IMR-90 (cell line): ENCODE results near the gene ANKRD27. TPM values are rescaled to one million over a fixed set of nuclear protein-coding genes. Genes with fewer than 3 reads are reported as not detected.

Source experiments
- ATAC-seq: fragments of 200-7000 bp; cut with Tn5 transposase; 2 replicates; pipeline ENCODE4 v1.9.1; 2020; ENCODE audit warnings: low read depth, mild to moderate bottlenecking, moderate library complexity
- BruUV-seq: library from RNA; stranded (reverse); fragments of 400-500 nt; replicated peaks from 2 replicates; lab custom pipeline; 2021; lab: Mats Ljungman, UMichigan
- CTCF ChIA-PET: fragments of 300-600 bp; formaldehyde crosslinking; extraction: SDS; loops from one replicate; lab custom pipeline; 2021; ENCODE audit warnings: antibody characterized with exemption; lab: Yijun Ruan, JAX
- POLR2A ChIA-PET: fragments of 300-600 bp; sonication (Branson Sonifier 250); formaldehyde crosslinking; loops from one replicate; lab custom pipeline; 2022; ENCODE audit warnings: antibody characterized with exemption; ENCODE audit not compliant: unreplicated experiment; lab: Charles Lee
- DNase-seq: peaks from one replicate; pipeline ENCODE4 v3.0.0; 2013
- H2AFZ ChIP-seq: replicated peaks from 2 replicates; pipeline ENCODE3; 2013; ENCODE audit warnings: low read length, mild to moderate bottlenecking; ENCODE audit not compliant: poor library complexity
- H2AK5ac ChIP-seq: 2 replicates; pipeline ENCODE4 v1.6.1; 2013; ENCODE audit warnings: low read depth, low read length, inconsistent platforms
- H2AK9ac ChIP-seq: replicated peaks from 2 replicates; pipeline ENCODE3; 2013; ENCODE audit warnings: mild to moderate bottlenecking, low read depth, low read length, moderate library complexity; ENCODE audit not compliant: poor library complexity
- H2BK120ac ChIP-seq: 2 replicates; pipeline ENCODE4 v1.6.1; 2013; ENCODE audit warnings: low read depth, low read length, inconsistent platforms
- H2BK15ac ChIP-seq: 3 replicates; pipeline ENCODE4 v1.6.1; 2013; ENCODE audit warnings: low read depth, low read length, inconsistent platforms
- H2BK20ac ChIP-seq: 2 replicates; pipeline ENCODE4 v1.6.1; 2013; ENCODE audit warnings: low read depth, mild to moderate bottlenecking, inconsistent platforms, low read length, moderate library complexity
- H2BK5ac ChIP-seq: 2 replicates; pipeline ENCODE4 v1.6.1; 2013; ENCODE audit warnings: mild to moderate bottlenecking, low read depth, low read length, inconsistent platforms; ENCODE audit not compliant: poor library complexity, severe bottlenecking
- H3K14ac ChIP-seq: replicated peaks from 2 replicates; pipeline ENCODE4 v1.6.1; 2013; ENCODE audit warnings: low read depth, low read length, inconsistent platforms
- H3K18ac ChIP-seq: 2 replicates; pipeline ENCODE4 v1.6.1; 2013; ENCODE audit warnings: low read depth, low read length, control low read depth
- H3K23ac ChIP-seq: 2 replicates; pipeline ENCODE4 v1.6.1; 2013; ENCODE audit warnings: low read depth, low read length, inconsistent platforms
- H3K27ac ChIP-seq: 2 replicates; pipeline ENCODE4 v1.5.1; 2013; ENCODE audit warnings: mild to moderate bottlenecking, control low read depth, low read length; ENCODE audit not compliant: insufficient read depth
- H3K27me3 ChIP-seq: 2 replicates; pipeline ENCODE4 v1.6.1; 2013; ENCODE audit warnings: low read length; ENCODE audit not compliant: control insufficient read depth, insufficient read depth
- H3K36me3 ChIP-seq: 2 replicates; pipeline ENCODE4 v1.6.1; 2013; ENCODE audit warnings: low read length, mixed read lengths; ENCODE audit not compliant: control insufficient read depth, insufficient read depth
- H3K4ac ChIP-seq: 2 replicates; pipeline ENCODE4 v1.6.1; 2013; ENCODE audit warnings: low read depth, low read length, inconsistent platforms
- H3K4me1 ChIP-seq: 2 replicates; pipeline ENCODE4 v1.6.1; 2013; ENCODE audit warnings: low read length, mixed read lengths; ENCODE audit not compliant: control insufficient read depth, insufficient read depth
- H3K4me2 ChIP-seq: 2 replicates; pipeline ENCODE4 v1.6.1; 2013; ENCODE audit warnings: low read depth, mild to moderate bottlenecking, control low read depth, low read length, moderate library complexity
- H3K4me3 ChIP-seq: 2 replicates; pipeline ENCODE4 v1.5.1; 2013; ENCODE audit warnings: low read depth, mild to moderate bottlenecking, control low read depth, low read length, moderate library complexity; ENCODE audit not compliant: insufficient read depth
- H3K56ac ChIP-seq: 2 replicates; pipeline ENCODE4 v1.6.1; 2013; ENCODE audit warnings: low read length, inconsistent platforms; ENCODE audit not compliant: insufficient read depth; ENCODE audit errors: extremely low read depth
- H3K79me1 ChIP-seq, 2 experiments: 2 replicates each; pipeline ENCODE4 v1.6.1; 2013; ENCODE audit warnings: low read length in 2 of 2, inconsistent platforms in 1 of 2, low read depth in 1 of 2
- H3K9ac ChIP-seq: 2 replicates; pipeline ENCODE4 v1.6.1; 2013; ENCODE audit warnings: low read depth, low read length, control low read depth
- H3K9me1 ChIP-seq: 2 replicates; pipeline ENCODE4 v1.6.1; 2013; ENCODE audit warnings: low read length, inconsistent platforms; ENCODE audit not compliant: insufficient read depth
- H3K9me3 ChIP-seq: 2 replicates; pipeline ENCODE4 v1.6.1; 2013; ENCODE audit warnings: low read length; ENCODE audit not compliant: control insufficient read depth, insufficient read depth
- H4K20me1 ChIP-seq: 2 replicates; pipeline ENCODE4 v1.6.1; 2013; ENCODE audit warnings: low read length, inconsistent platforms; ENCODE audit not compliant: insufficient read depth
- H4K5ac ChIP-seq: 2 replicates; pipeline ENCODE4 v1.6.1; 2013; ENCODE audit warnings: mild to moderate bottlenecking, low read depth, low read length, control low read depth
- H4K8ac ChIP-seq, 2 experiments: 2 replicates each; pipeline ENCODE4 v1.6.1; 2013; ENCODE audit warnings: low read depth in 2 of 2, low read length in 2 of 2, control low read depth in 1 of 2, inconsistent platforms in 1 of 2
- H4K91ac ChIP-seq: 2 replicates; pipeline ENCODE4 v1.6.1; 2013; ENCODE audit warnings: low read depth, low read length, inconsistent platforms; ENCODE audit not compliant: insufficient read depth
- CEBPB ChIP-seq: IDR thresholded peaks from 2 replicates; pipeline ENCODE4 v1.6.1; 2012; ENCODE audit warnings: low read depth, low read length, improper control_type of control experiment
- FOS ChIP-seq: fragments of 150-350 bp; IDR thresholded peaks from 2 replicates; pipeline ENCODE4 v1.6.1; 2016; ENCODE audit warnings: low read depth, low read length
- NFE2L2 ChIP-seq: fragments of 150-350 bp; IDR thresholded peaks from 2 replicates; pipeline ENCODE4 v1.6.1; 2016; ENCODE audit warnings: low read depth, mild to moderate bottlenecking, low read length
- RCOR1 ChIP-seq: IDR thresholded peaks from 2 replicates; pipeline ENCODE4 v1.6.1; 2012; ENCODE audit warnings: mild to moderate bottlenecking, low read length, improper control_type of control experiment; ENCODE audit not compliant: insufficient replicate concordance
- SMC3 ChIP-seq: fragments of 150-350 bp; IDR thresholded peaks from 2 replicates; pipeline ENCODE4 v1.6.1; 2016; ENCODE audit warnings: low read depth, mild to moderate bottlenecking, antibody characterized with exemption, low read length, moderate library complexity
- WGBS, 2 experiments: methylation state at CpG; one replicate each; pipeline versions ENCODE4 v1.1.5 to v1.1.7; 2013; ENCODE audit warnings: missing lambda C conversion rate in 2 of 2; ENCODE audit not compliant: insufficient read length in 1 of 2; ENCODE audit errors: extremely low coverage in 2 of 2; 5-methylcytosine and 5-hydroxymethylcytosine counted together
- dilution Hi-C: fragments of 300-500 bp; cut with HindIII; formaldehyde crosslinking; loops from one replicate; pipeline ENCODE4 v1.14.3; 2018; ENCODE audit warnings: low sequenced_read_pairs; ENCODE audit not compliant: unreplicated experiment
- in situ Hi-C: fragments of 300-500 bp; cut with MboI; formaldehyde crosslinking; loops from 3 replicates; pipeline ENCODE4 v1.14.3; 2019; ENCODE audit warnings: low sequenced_read_pairs, inconsistent platforms, mixed read lengths
- intact Hi-C: fragments of 100-400 bp; cut with micrococcal nuclease; formaldehyde crosslinking; loops from 2 replicates; pipeline ENCODE4 v1.10.0; 2022
- polyA plus RNA-seq, 3 experiments: library from polyadenylated mRNA; depleted of rRNA; stranded (reverse); fragments of >200 nt; gene quantifications; 2 replicates each; pipeline ENCODE4 v1.2.3, GENCODE V29; 2012; ENCODE audit warnings: low replicate concordance in 1 of 3
- total RNA-seq: library from RNA; depleted of rRNA; stranded (reverse); fragments of >200 nt; gene quantifications from 2 replicates; pipeline ENCODE4 v1.2.3, GENCODE V29; 2012

ANKRD27 gene
- total and polyA plus RNA-seq, 2 of the 4 experiments (the other 2 are of a cell fraction): 16.7 to 35.0 TPM

GRCh38 chr19:32676895-32677359 is 1.9 kb upstream of the ANKRD27 start:
- dilution Hi-C loops (no loop called here), in situ Hi-C loops (no loop called here), intact Hi-C loops (no loop called here)
- Histone ChIP-seq H2BK15ac (no peak overlapping the region), H3K79me1 (peaks cover 22 to 25% of the 10 kb centered on the region in 2 experiments), H4K8ac (no peak overlapping the region), H3K36me3 (no peaks in the 10 kb centered on the region), H3K27ac (no peak overlapping the region), H3K4me1 (peaks cover 8% of the 10 kb centered on the region; the same call in 1 of the 2 replicates), H2AFZ (peak overlapping the region; percentile 99), H3K14ac (no peak overlapping the region), H3K9ac (no peak overlapping the region), H4K20me1 (peaks cover 24% of the 10 kb centered on the region), H4K5ac (no peak overlapping the region), H3K56ac (no peak overlapping the region), H3K4ac (no peak overlapping the region), H2BK120ac (no peak overlapping the region), H2AK9ac (no peak overlapping the region), H3K27me3 (peaks cover 34% of the 10 kb centered on the region), H3K23ac (no peak overlapping the region), H3K9me3 (no peaks in the 10 kb centered on the region), H3K4me3 (no peak overlapping the region), H3K18ac (no peak overlapping the region), H4K91ac (no peak overlapping the region), H3K4me2 (no peak overlapping the region), H2BK5ac (no peak overlapping the region), H2BK20ac (no peak overlapping the region), H3K9me1 (peaks cover 12% of the 10 kb centered on the region), H2AK5ac (no peak overlapping the region)
- no TSS peak for BruUV-seq
- ATAC-seq (no peak), DNase-seq (no peak)
- 13% methylated on average over 9 of the region's 33 CpGs; no CpG with 5 or more reads in 1 of the 2 experiments for WGBS, 2 experiments
- no peak for TF ChIP-seq CEBPB
- no peak for TF ChIP-seq SMC3
- TF ChIP-seq RCOR1: no peak
- no peak for TF ChIP-seq NFE2L2
- TF ChIP-seq FOS: no peak
- POLR2A ChIA-PET: no interaction called here
- CTCF ChIA-PET: no interaction called here
